Kidney (tissue), 14 donors: ENCODE data around the gene PRR36. TPM values are rescaled to one million over a fixed set of nuclear protein-coding genes. Genes with fewer than 3 reads are reported as not detected.

Experiments
- DNase-seq, 5 donors: peaks; one replicate each; pipeline ENCODE4 v3.0.0-alpha.2; 2013 to 2020
- FAIRE-seq: peaks from 2 replicates; lab custom pipeline; 2012; peaks lifted over from hg19 to GRCh38; lab: Jason Lieb, UNC
- H3K27ac ChIP-seq, 2 donors: one replicate each; pipeline ENCODE4 v1.7.0; 2013; ENCODE audit warnings: low read depth in 2 of 2, low read length in 2 of 2, inconsistent platforms in 1 of 2
- H3K27me3 ChIP-seq: one replicate; pipeline ENCODE4 v1.7.1; 2013; ENCODE audit warnings: low read length, inconsistent platforms; ENCODE audit not compliant: control insufficient read depth, insufficient read depth
- H3K36me3 ChIP-seq, 3 donors: one replicate each; pipeline versions ENCODE4 v1.7.0 to v1.7.1; 2013; ENCODE audit warnings: low read length in 3 of 3, control low read depth in 1 of 3, inconsistent platforms in 1 of 3; ENCODE audit not compliant: insufficient read depth in 3 of 3, control insufficient read depth in 2 of 3
- H3K4me1 ChIP-seq, 3 donors: one replicate each; pipeline versions ENCODE4 v1.7.0 to v1.7.1; 2013; ENCODE audit warnings: low read length in 3 of 3, inconsistent platforms in 1 of 3, low read depth in 1 of 3; ENCODE audit not compliant: control insufficient read depth in 2 of 3, insufficient read depth in 2 of 3
- H3K4me3 ChIP-seq, 3 donors: one replicate each; pipeline versions ENCODE4 v1.7.0 to v1.8.1; 2013; ENCODE audit warnings: low read length in 3 of 3, control low read depth in 1 of 3, inconsistent platforms in 1 of 3
- H3K9ac ChIP-seq, 3 donors: one replicate each; pipeline versions ENCODE4 v1.7.0 to v1.7.1; 2013; ENCODE audit warnings: low read length in 3 of 3, control low read depth in 1 of 3, inconsistent platforms in 1 of 3
- H3K9me3 ChIP-seq, 3 donors: one replicate each; pipeline versions ENCODE4 v1.7.0 to v1.7.1; 2013; ENCODE audit warnings: low read length in 3 of 3, control low read depth in 1 of 3, inconsistent platforms in 1 of 3; ENCODE audit not compliant: control insufficient read depth in 2 of 3, insufficient read depth in 1 of 3
- CTCF ChIP-seq: IDR thresholded peaks from 3 replicates; pipeline ENCODE4 v1.5.1; 2012; ENCODE audit warnings: mild to moderate bottlenecking, moderate library complexity, borderline replicate concordance; ENCODE audit not compliant: insufficient read depth; ENCODE audit errors: extremely low read depth
- intact Hi-C: fragments of 100-400 bp; cut with DNase I; formaldehyde crosslinking; loops from one replicate; pipeline ENCODE4 v1.11.1; 2022
- polyA plus RNA-seq: library from polyadenylated mRNA; stranded (reverse); fragments of 350-450 nt; fragmentation: Illumina TruSeq; extraction: RNeasy Lipid Tissue Mini Kit (QIAGEN cat#74804); gene quantifications from one replicate; pipeline ENCODE4 v1.2.3, GENCODE V29; 2014; ENCODE audit warnings: low read depth, low replicate concordance; ENCODE audit not compliant: insufficient read depth
- total RNA-seq: library from RNA; stranded (reverse); fragmentation: NEBNext Ultra II Directional; extraction: Animal tissue kit (Norgen Biotek cat#: 25700); gene quantifications from one replicate; pipeline ENCODE4 v1.2.1, GENCODE V29; 2021
- donor health status: control.
- donor health status: control.
- donor health status: control.
- donor health status: control.
- donor health status: control.
- donor health status: DM: yes; HTN: yes; CAD: no.
- donor health status: Normal renal cell carcinoma (clear cell type).

PRR36 gene
- total and polyA plus RNA-seq, 2 donors from 2014 or later = 1.1 to 4.2 TPM

- no peak overlapping the region for H3K9ac ChIP-seq
- no peak overlapping the region for H3K27ac ChIP-seq
- H3K27me3 ChIP-seq = peaks cover 15% of the 10 kb centered on the region
- DNase-seq (peak; percentile 63 to 83 (median 76)), FAIRE-seq (no peak)
- intact Hi-C loops = no loop called here
- H3K4me3 ChIP-seq = peak overlapping the region in 1 of 3 donors; percentile 25
- H3K4me1 ChIP-seq = peaks cover 0 to 29% (median 6%) of the 10 kb centered on the region in 3 donors
- no peaks in the 10 kb centered on the region for H3K9me3 ChIP-seq
- TF ChIP-seq CTCF = peak; percentile 51
- peaks cover 0 to 7% (median 0%) of the 10 kb centered on the region in 3 donors for H3K36me3 ChIP-seq
These were observed 43.3 kb upstream of the PRR36 start for GRCh38 chr19:7917267-7918061.

GRCh38 chr19:7916955-7917266 lies 42.7 kb upstream of the PRR36 start:
- peaks cover 15% of the 10 kb centered on the region for H3K27me3 ChIP-seq
- peaks cover 0 to 29% (median 6%) of the 10 kb centered on the region in 3 donors for H3K4me1 ChIP-seq
- H3K9ac ChIP-seq = no peak overlapping the region
- no peak for TF ChIP-seq CTCF
- no peak overlapping the region for H3K27ac ChIP-seq
- H3K4me3 ChIP-seq = peak overlapping the region in 1 of 3 donors; percentile 25
- intact Hi-C loops = no loop called here
- peaks cover 0 to 6% (median 0%) of the 10 kb centered on the region in 3 donors for H3K36me3 ChIP-seq
- no peaks in the 10 kb centered on the region for H3K9me3 ChIP-seq
- FAIRE-seq (no peak), DNase-seq (peak in 1 of 5 donors; percentile 73)

GRCh38 chr19:7916103-7916954 lies 42.1 kb upstream of the PRR36 start:
- DNase-seq (peak in 3 of 5 donors; percentile 26 to 82 (median 70)), FAIRE-seq (no peak)
- Histone ChIP-seq H3K4me3 (no peak overlapping the region), H3K27ac (no peak overlapping the region), H3K9ac (no peak overlapping the region), H3K9me3 (no peaks in the 10 kb centered on the region), H3K27me3 (peaks cover 15% of the 10 kb centered on the region), H3K36me3 (peaks cover 0 to 4% (median 2%) of the 10 kb centered on the region in 3 donors), H3K4me1 (peaks cover 0 to 23% (median 4%) of the 10 kb centered on the region in 3 donors)
- intact Hi-C loops = no loop called here
- no peak for TF ChIP-seq CTCF
